SK-N-SH (cell line): ENCODE measurements around the gene SART1. TPM values are rescaled to one million over a fixed set of nuclear protein-coding genes. Genes with fewer than 3 reads are reported as not detected.

Experiments used
- CTCF ChIA-PET: fragments of 300-600, 350-600 bp; formaldehyde crosslinking; extraction: SDS; loops from one replicate; lab custom pipeline; 2021; lab: Yijun Ruan, JAX
- POLR2A ChIA-PET: fragments of 350-600 bp; sonication (Branson Sonifier 250); formaldehyde crosslinking; extraction: SDS; loops from one replicate; lab custom pipeline; 2020; ENCODE audit warnings: antibody characterized with exemption, inconsistent platforms; lab: Yijun Ruan, JAX
- DNase-seq: peaks from one replicate; pipeline ENCODE4 v3.0.0; 2012
- H2AFZ ChIP-seq: fragments of 200-600 bp; sonication (generic); 2 replicates; pipeline ENCODE4 v1.8.1; 2016; ENCODE audit warnings: antibody characterized with exemption, mild to moderate bottlenecking, low read depth
- H3F3A ChIP-seq: fragments of 200-600 bp; sonication (generic); replicated peaks from 2 replicates; pipeline ENCODE3; 2016; ENCODE audit warnings: antibody characterized with exemption, mild to moderate bottlenecking; ENCODE audit not compliant: insufficient read depth
- H3K27ac ChIP-seq, 2 experiments: fragments of 200-500 bp in 1 of 2; fragments of 200-600 bp in 1 of 2; sonication (Bioruptor generic) in 1 of 2; sonication (generic), shearing (Covaris generic) in 1 of 2; 2 replicates each; pipeline versions ENCODE4 v1.5.1 to v1.6.1; 2014 to 2016; ENCODE audit warnings: low read depth in 2 of 2, inconsistent platforms in 1 of 2, low read length in 1 of 2, mild to moderate bottlenecking in 1 of 2, mixed read lengths in 1 of 2
- H3K27me3 ChIP-seq: fragments of 200-600 bp; sonication (generic), shearing (Covaris generic); 2 replicates; pipeline ENCODE4 v1.6.1; 2016; ENCODE audit warnings: mixed run types; ENCODE audit not compliant: insufficient read depth
- H3K36me3 ChIP-seq, 2 experiments: fragments of 200-500 bp in 1 of 2; fragments of 200-600 bp in 1 of 2; sonication (Bioruptor generic) in 1 of 2; sonication (generic) in 1 of 2; replicated peaks in 1 of 2; 2 replicates each; pipeline versions ENCODE3 to v1.5.1; 2014 to 2016; ENCODE audit warnings: low read length in 1 of 2, mild to moderate bottlenecking in 1 of 2; ENCODE audit not compliant: insufficient read depth in 2 of 2, control insufficient read depth in 1 of 2
- H3K4me1 ChIP-seq, 2 experiments: fragments of 200-500 bp in 1 of 2; fragments of 200-600 bp in 1 of 2; sonication (Bioruptor generic) in 1 of 2; sonication (generic), shearing (Covaris generic) in 1 of 2; 2 replicates each; pipeline versions ENCODE4 v1.5.1 to v1.6.1; 2014 to 2016; ENCODE audit warnings: low read depth in 1 of 2, low read length in 1 of 2, mixed run types in 1 of 2; ENCODE audit not compliant: insufficient read depth in 2 of 2, control insufficient read depth in 1 of 2
- H3K4me2 ChIP-seq: fragments of 200-600 bp; sonication (generic), shearing (Covaris generic); 2 replicates; pipeline ENCODE4 v1.6.1; 2017; ENCODE audit warnings: mixed run types
- H3K4me3 ChIP-seq, 2 experiments: fragments of 200-500 bp in 1 of 2; fragments of 200-600 bp in 1 of 2; sonication (Bioruptor generic) in 1 of 2; sonication (generic), shearing (Covaris generic) in 1 of 2; 2 replicates each; pipeline versions ENCODE4 v1.5.1 to v1.8.1; 2014 to 2016; ENCODE audit warnings: low read depth in 2 of 2, inconsistent platforms in 1 of 2, low read length in 1 of 2, mild to moderate bottlenecking in 1 of 2, mixed read lengths in 1 of 2, moderate library complexity in 1 of 2
- H3K79me2 ChIP-seq: fragments of 200-600 bp; sonication (generic); 2 replicates; pipeline ENCODE4 v1.8.1; 2017; ENCODE audit warnings: mild to moderate bottlenecking; ENCODE audit not compliant: insufficient read depth
- H3K9ac ChIP-seq: fragments of 200-600 bp; sonication (generic); 2 replicates; pipeline ENCODE4 v1.6.1; 2017; ENCODE audit warnings: mixed run types
- H3K9me2 ChIP-seq: fragments of 200-600 bp; sonication (generic); 2 replicates; pipeline ENCODE4 v1.6.1; 2017; ENCODE audit warnings: mixed run types
- H3K9me3 ChIP-seq: fragments of 200-600 bp; sonication (generic); 2 replicates; pipeline ENCODE4 v1.6.1; 2017; ENCODE audit warnings: mixed run types, mild to moderate bottlenecking, moderate library complexity
- H4K20me1 ChIP-seq: fragments of 200-600 bp; sonication (generic); 2 replicates; pipeline ENCODE4 v1.6.1; 2017; ENCODE audit warnings: mild to moderate bottlenecking, mixed run types; ENCODE audit not compliant: insufficient read depth
- EP300 ChIP-seq, 2 experiments: IDR thresholded peaks; 2 replicates each; pipeline versions ENCODE4 v1.4.0 to v1.6.1; 2012; ENCODE audit warnings: borderline replicate concordance in 1 of 2, low read depth in 1 of 2, low read length in 1 of 2
- FOSL2 ChIP-seq: IDR thresholded peaks from 2 replicates; pipeline ENCODE4 v1.4.0; 2012; ENCODE audit warnings: low read depth, mild to moderate bottlenecking, moderate library complexity, borderline replicate concordance
- FOXJ3 ChIP-seq: sonication (generic); formaldehyde crosslinking; IDR thresholded peaks from 2 replicates; pipeline ENCODE4 v1.5.1; 2020; ENCODE audit warnings: mild to moderate bottlenecking, missing genetic modification reagents
- GABPA ChIP-seq: IDR thresholded peaks from 2 replicates; pipeline ENCODE4 v1.4.0; 2012; ENCODE audit warnings: low read depth, mild to moderate bottlenecking
- IRF3 ChIP-seq: fragments of 150-350 bp; IDR thresholded peaks from 2 replicates; pipeline ENCODE4 v1.6.1; 2016; ENCODE audit warnings: mild to moderate bottlenecking, low read depth, low read length
- JUND ChIP-seq: IDR thresholded peaks from 2 replicates; pipeline ENCODE4 v1.4.0; 2012
- MEF2A ChIP-seq: IDR thresholded peaks from 2 replicates; pipeline ENCODE4 v1.4.0; 2012; ENCODE audit warnings: low read depth, borderline replicate concordance
- MXI1 ChIP-seq: IDR thresholded peaks from 2 replicates; pipeline ENCODE4 v1.6.1; 2012; ENCODE audit warnings: mild to moderate bottlenecking, low read depth, low read length, improper control_type of control experiment
- NFIC ChIP-seq: IDR thresholded peaks from 2 replicates; pipeline ENCODE4 v1.4.0; 2012; ENCODE audit warnings: borderline replicate concordance
- NRF1 ChIP-seq: IDR thresholded peaks from 2 replicates; pipeline ENCODE4 v1.6.1; 2012; ENCODE audit warnings: low read depth, mild to moderate bottlenecking, low read length
- POLR2AphosphoS5 ChIP-seq: IDR thresholded peaks from 2 replicates; pipeline ENCODE4 v1.6.1; 2012; ENCODE audit warnings: low read depth, low read length
- RAD21 ChIP-seq: IDR thresholded peaks from 2 replicates; pipeline ENCODE4 v1.6.1; 2012; ENCODE audit warnings: mild to moderate bottlenecking, low read length
- RFX5 ChIP-seq: IDR thresholded peaks from 2 replicates; pipeline ENCODE4 v1.6.1; 2012; ENCODE audit warnings: mild to moderate bottlenecking, improper control_type of control experiment, low read length
- TEAD4 ChIP-seq: IDR thresholded peaks from 2 replicates; pipeline ENCODE4 v1.4.0; 2012; ENCODE audit warnings: mild to moderate bottlenecking, borderline replicate concordance; ENCODE audit not compliant: insufficient read depth
- USF1 ChIP-seq: IDR thresholded peaks from 2 replicates; pipeline ENCODE4 v1.4.0; 2012; ENCODE audit warnings: low read depth, borderline replicate concordance
- YY1 ChIP-seq: IDR thresholded peaks from 2 replicates; pipeline ENCODE4 v1.4.0; 2012; ENCODE audit warnings: low read depth, mild to moderate bottlenecking
- WGBS: methylation state at CpG from one replicate; pipeline ENCODE4 v1.1.6; 2017; ENCODE audit warnings: low lambda C conversion rate; 5-methylcytosine and 5-hydroxymethylcytosine counted together
- polyA plus RNA-seq, 3 experiments: library from polyadenylated mRNA; depleted of rRNA; stranded (reverse); fragments of >200 nt; gene quantifications; 2 replicates each; pipeline ENCODE4 v1.2.3, GENCODE V29; 2012
- TF ChIP-seq, protein P1 (sequence below): fragments of 150-350 bp; IDR thresholded peaks from 2 replicates; pipeline ENCODE4 v1.6.1; 2017; ENCODE audit warnings: antibody characterized with exemption, low read length, low read depth, borderline replicate concordance

The SART1 gene
- polyA plus RNA-seq, 1 of the 3 experiments (the other 2 are of a cell fraction): 73.6 TPM

DNA sequence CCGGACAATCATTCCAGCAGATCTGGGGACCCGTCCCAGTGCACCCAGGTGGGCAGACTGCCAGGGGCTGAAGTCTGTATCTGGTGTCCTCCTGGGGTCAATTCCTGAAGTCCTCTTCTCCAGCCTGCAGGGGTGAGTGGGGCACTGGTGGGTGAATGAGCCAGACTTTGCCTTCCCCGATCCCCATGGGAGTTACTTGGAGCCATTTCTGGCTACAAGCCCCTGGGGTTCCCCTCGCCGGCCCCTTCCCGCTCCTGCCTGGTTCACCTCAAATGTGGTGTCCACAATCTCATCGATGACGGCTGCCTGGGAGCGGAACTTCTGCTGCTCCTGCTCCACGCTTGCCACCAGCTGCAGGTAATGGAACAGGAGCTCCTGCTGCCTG is 55.3 kb downstream of the SART1 start:
- H3K9me3 ChIP-seq: no peaks in the 10 kb centered on the region
- no peak for DNase-seq
- ChIA-PET CTCF (no interaction called here), POLR2A (no interaction called here)
- H3K36me3 ChIP-seq: no peaks in the 10 kb centered on the region
- H3K27ac ChIP-seq: peak overlapping the region in 1 of 2 experiments; percentile 92; a peak in 2 of 4 replicates
- no peak overlapping the region for H3K4me3 ChIP-seq
- H3K9me2 ChIP-seq: no peaks in the 10 kb centered on the region
- H4K20me1 ChIP-seq: no peaks in the 10 kb centered on the region
- H3K9ac ChIP-seq: no peak overlapping the region
- no peak overlapping the region for H2AFZ ChIP-seq
- peaks cover 12 to 38% of the 10 kb centered on the region in 2 experiments; a peak in 3 of 4 replicates for H3K4me1 ChIP-seq
- TF ChIP-seq FOXJ3 (CRISPR knock-in tag): no peak
- TF ChIP-seq JUND: no peak
- TF ChIP-seq IRF3: no peak
- no peak for TF ChIP-seq YY1
- no peak for TF ChIP-seq NRF1
- TF ChIP-seq, protein P1, sequence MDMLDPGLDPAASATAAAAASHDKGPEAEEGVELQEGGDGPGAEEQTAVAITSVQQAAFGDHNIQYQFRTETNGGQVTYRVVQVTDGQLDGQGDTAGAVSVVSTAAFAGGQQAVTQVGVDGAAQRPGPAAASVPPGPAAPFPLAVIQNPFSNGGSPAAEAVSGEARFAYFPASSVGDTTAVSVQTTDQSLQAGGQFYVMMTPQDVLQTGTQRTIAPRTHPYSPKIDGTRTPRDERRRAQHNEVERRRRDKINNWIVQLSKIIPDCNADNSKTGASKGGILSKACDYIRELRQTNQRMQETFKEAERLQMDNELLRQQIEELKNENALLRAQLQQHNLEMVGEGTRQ: no peak
- no peak for TF ChIP-seq EP300 (IDR thresholded peaks at IDR 0.05; ENCODE audit: borderline replicate concordance in 1 of 2, low read depth in 1 of 2, low read length in 1 of 2)
- TF ChIP-seq RAD21: no peak
- TF ChIP-seq NFIC: no peak
- no peak for TF ChIP-seq POLR2AphosphoS5
- no peak for TF ChIP-seq RFX5
- TF ChIP-seq GABPA: no peak
- H3K4me2 ChIP-seq: peak overlapping the region; percentile 74
- peaks cover 34% of the 10 kb centered on the region for H3F3A ChIP-seq
- WGBS: 93% methylated on average over 7 of the region's 10 CpGs
- H3K79me2 ChIP-seq: peaks cover 38% of the 10 kb centered on the region; the same call in 1 of the 2 replicates
- H3K27me3 ChIP-seq: no peaks in the 10 kb centered on the region

DNA sequence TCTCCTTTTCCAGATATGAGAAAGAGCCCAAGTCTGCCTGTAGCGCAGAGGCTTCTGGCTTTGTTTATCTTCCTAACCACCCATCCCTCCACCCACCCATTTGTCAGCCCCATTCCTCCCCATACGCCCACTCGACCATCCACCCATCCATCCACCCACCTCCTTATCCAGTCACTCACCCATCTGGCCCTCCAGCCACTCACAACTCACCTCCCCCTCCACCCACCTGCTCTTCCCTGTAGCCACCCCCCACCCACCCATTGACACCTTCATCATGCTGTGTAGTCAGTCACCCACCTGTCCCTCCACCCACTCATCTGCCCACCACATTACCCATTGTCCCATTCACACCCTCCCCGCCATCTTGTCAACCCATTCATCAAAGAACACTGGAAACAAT is 55.8 kb downstream of the SART1 start:
- H3K4me2 ChIP-seq: no peak overlapping the region
- H4K20me1 ChIP-seq: no peaks in the 10 kb centered on the region
- H3K27me3 ChIP-seq: no peaks in the 10 kb centered on the region
- H3K36me3 ChIP-seq: no peaks in the 10 kb centered on the region
- WGBS: 87% methylated on average over 4 of the region's 4 CpGs
- H3K9ac ChIP-seq: no peak overlapping the region
- TF ChIP-seq FOXJ3 (CRISPR knock-in tag) (no peak), IRF3 (no peak), RFX5 (no peak), MEF2A (no peak), MXI1 (no peak), USF1 (no peak), TEAD4 (no peak), JUND (no peak), FOSL2 (no peak)
- H3K4me3 ChIP-seq: no peak overlapping the region
- ChIA-PET POLR2A (no interaction called here), CTCF (no interaction called here)
- DNase-seq: no peak
- peaks cover 34% of the 10 kb centered on the region for H3F3A ChIP-seq
- H3K9me2 ChIP-seq: no peaks in the 10 kb centered on the region
- H3K9me3 ChIP-seq: no peaks in the 10 kb centered on the region
- no peak overlapping the region for H2AFZ ChIP-seq
- peaks cover 38% of the 10 kb centered on the region; the same call in 1 of the 2 replicates for H3K79me2 ChIP-seq
- H3K4me1 ChIP-seq: peaks cover 11 to 44% of the 10 kb centered on the region in 2 experiments; a peak in 3 of 4 replicates
- H3K27ac ChIP-seq: no peak overlapping the region
